Activated B cell treated with CpG ODN at 0.5 μM for 24 hours (primary cell): ENCODE data around the gene CNPPD1. TPM values are rescaled to one million over a fixed set of nuclear protein-coding genes. Genes with fewer than 3 reads are reported as not detected.

Source experiments
- ATAC-seq: fragments of 200-7000 bp; cut with Tn5 transposase; one replicate; pipeline ENCODE4 v1.10.0; 2021; ENCODE audit warnings: low read depth, mild to moderate bottlenecking, moderate library complexity
- CTCF ChIA-PET: fragments of 350-600 bp; sonication (Branson Sonifier 250); formaldehyde crosslinking; loops from one replicate; lab custom pipeline; 2021; ENCODE audit warnings: antibody characterized with exemption; lab: Charles Lee
- POLR2A ChIA-PET: fragments of 350-600 bp; sonication (Branson Sonifier 250); formaldehyde crosslinking; loops from one replicate; lab custom pipeline; 2021; ENCODE audit warnings: antibody characterized with exemption; lab: Charles Lee
- DNase-seq: peaks from one replicate; pipeline ENCODE4 v3.0.0; 2022
- H3K27ac Mint-ChIP-seq: one replicate; pipeline ENCODE4 v1.8.0; 2020; ENCODE audit warnings: mixed read lengths
- H3K27me3 Mint-ChIP-seq: one replicate; pipeline ENCODE4 v1.8.0; 2021; ENCODE audit warnings: mixed read lengths
- H3K36me3 Mint-ChIP-seq: one replicate; pipeline ENCODE4 v1.8.0; 2021; ENCODE audit warnings: low read depth, mixed read lengths
- H3K4me1 Mint-ChIP-seq: one replicate; pipeline ENCODE4 v1.8.0; 2021; ENCODE audit warnings: mixed read lengths
- H3K4me3 Mint-ChIP-seq: one replicate; pipeline ENCODE4 v1.8.0; 2020; ENCODE audit warnings: mild to moderate bottlenecking, mixed read lengths
- H3K9me3 Mint-ChIP-seq: one replicate; pipeline ENCODE4 v1.8.0; 2020; ENCODE audit warnings: mixed read lengths
- intact Hi-C: fragments of 100-400 bp; cut with micrococcal nuclease; formaldehyde crosslinking; loops from one replicate; pipeline ENCODE4 v1.15.1; 2024
- total RNA-seq: library from RNA; stranded (reverse); gene quantifications from 2 replicates; pipeline ENCODE4 v1.2.3, GENCODE V29; 2022
- TF ChIP-seq, protein P1 (sequence below): fragments of 200-600 bp; IDR thresholded peaks from one replicate; pipeline ENCODE4 v1.8.0; 2022; ENCODE audit warnings: antibody characterized with exemption, mild to moderate bottlenecking

CNPPD1 gene
- total RNA-seq, 1 donor from 2014 or later = 144 TPM

DNA sequence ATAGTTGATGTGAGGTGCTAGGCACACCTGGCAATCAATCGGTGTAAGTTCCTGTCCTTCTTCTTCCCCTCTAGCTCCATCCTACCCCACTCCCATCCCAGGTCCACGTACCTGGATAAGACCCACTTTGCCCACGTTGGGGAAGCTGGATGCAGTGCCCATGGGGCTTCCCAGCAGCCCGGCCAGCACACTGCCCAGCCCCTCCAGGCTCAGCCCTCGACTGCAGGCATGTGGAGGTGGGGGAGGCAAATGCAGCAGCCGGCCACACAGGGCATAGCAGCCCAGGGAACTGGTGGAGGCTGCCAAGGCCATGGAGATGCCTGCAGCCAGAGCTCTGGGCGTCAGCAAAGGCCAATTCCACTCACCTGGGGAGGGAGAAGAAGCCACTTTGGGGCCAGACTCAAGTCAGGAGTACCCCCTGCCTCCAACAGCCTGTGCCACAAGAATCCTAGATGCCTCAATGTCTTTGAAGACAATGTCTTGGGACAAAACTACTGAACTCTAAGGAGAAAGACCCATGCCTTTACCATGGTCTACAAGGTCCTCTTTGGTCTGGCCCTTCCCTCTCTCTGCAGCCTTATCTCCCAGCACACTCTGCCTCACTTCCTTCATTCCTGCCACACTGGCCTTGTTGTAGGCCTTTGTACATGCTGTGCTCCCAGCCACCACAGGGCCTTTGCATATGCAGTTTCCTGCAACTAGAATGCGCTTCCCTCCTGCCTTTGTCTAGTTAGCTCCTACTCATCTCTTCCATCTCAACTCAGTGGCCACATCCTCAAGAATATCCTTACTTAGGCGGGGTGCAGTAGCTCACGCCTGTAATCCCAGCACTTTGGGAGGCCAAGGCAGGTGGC is 11.4 kb downstream of the CNPPD1 start:
- H3K27me3 Mint-ChIP-seq = no peaks in the 10 kb centered on the region

DNA sequence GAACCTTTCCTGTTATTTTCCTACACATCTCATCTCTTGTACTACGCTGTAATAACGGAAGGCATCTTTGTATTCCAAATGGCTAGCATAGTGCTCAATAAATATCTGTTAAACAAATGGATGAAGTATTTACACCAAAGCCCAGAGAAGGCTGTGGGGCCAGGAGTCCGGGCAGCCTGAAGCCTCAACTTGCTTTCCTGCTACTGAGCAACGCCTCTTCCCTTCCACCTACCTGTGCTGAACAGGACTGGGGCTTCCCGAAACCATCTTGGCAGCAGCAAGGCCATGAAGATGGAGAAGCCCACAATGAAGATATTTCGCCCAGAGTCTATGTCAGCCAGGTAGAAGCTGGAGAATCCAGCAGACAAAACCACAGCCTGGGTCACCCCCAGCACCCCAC is 13.6 kb downstream of the CNPPD1 start:
- ATAC-seq (no peak), DNase-seq (no peak)
- TF ChIP-seq, protein P1, sequence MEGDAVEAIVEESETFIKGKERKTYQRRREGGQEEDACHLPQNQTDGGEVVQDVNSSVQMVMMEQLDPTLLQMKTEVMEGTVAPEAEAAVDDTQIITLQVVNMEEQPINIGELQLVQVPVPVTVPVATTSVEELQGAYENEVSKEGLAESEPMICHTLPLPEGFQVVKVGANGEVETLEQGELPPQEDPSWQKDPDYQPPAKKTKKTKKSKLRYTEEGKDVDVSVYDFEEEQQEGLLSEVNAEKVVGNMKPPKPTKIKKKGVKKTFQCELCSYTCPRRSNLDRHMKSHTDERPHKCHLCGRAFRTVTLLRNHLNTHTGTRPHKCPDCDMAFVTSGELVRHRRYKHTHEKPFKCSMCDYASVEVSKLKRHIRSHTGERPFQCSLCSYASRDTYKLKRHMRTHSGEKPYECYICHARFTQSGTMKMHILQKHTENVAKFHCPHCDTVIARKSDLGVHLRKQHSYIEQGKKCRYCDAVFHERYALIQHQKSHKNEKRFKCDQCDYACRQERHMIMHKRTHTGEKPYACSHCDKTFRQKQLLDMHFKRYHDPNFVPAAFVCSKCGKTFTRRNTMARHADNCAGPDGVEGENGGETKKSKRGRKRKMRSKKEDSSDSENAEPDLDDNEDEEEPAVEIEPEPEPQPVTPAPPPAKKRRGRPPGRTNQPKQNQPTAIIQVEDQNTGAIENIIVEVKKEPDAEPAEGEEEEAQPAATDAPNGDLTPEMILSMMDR = no peak
- ChIA-PET POLR2A (no interaction called here), CTCF (interaction anchor here (1.3 kb wide), 1 partner anchor 132 kb away, joined by 3 read pairs; no protein-coding TSS in a partner anchor)
- Mint-ChIP-seq H3K27ac (no peak overlapping the region), H3K4me1 (peaks cover 16% of the 10 kb centered on the region), H3K4me3 (no peak overlapping the region), H3K27me3 (no peaks in the 10 kb centered on the region), H3K36me3 (peaks cover 14% of the 10 kb centered on the region), H3K9me3 (no peaks in the 10 kb centered on the region)
- intact Hi-C loops = loop anchor here (5.0 kb wide), 1 partner anchor 266 kb away; no protein-coding TSS in a partner anchor

More for the DNA sequence above, 11.4 kb downstream of the CNPPD1 start:
- no peak overlapping the region for H3K4me3 Mint-ChIP-seq
- H3K4me1 Mint-ChIP-seq = peaks cover 9% of the 10 kb centered on the region
- no peak for DNase-seq
- intact Hi-C loops = no loop called here
- peaks cover 10% of the 10 kb centered on the region for H3K36me3 Mint-ChIP-seq
- TF ChIP-seq, protein P1 = no peak
- ChIA-PET CTCF (interaction anchor here (1.3 kb wide), 1 partner anchor 46 kb away, joined by 3 read pairs; no protein-coding TSS in a partner anchor), POLR2A (interaction anchor here (1.4 kb wide), 1 partner anchor 11 kb away, joined by 4 read pairs; no protein-coding TSS in a partner anchor)
- no peaks in the 10 kb centered on the region for H3K9me3 Mint-ChIP-seq
- no peak for ATAC-seq
- no peak overlapping the region for H3K27ac Mint-ChIP-seq

DNA sequence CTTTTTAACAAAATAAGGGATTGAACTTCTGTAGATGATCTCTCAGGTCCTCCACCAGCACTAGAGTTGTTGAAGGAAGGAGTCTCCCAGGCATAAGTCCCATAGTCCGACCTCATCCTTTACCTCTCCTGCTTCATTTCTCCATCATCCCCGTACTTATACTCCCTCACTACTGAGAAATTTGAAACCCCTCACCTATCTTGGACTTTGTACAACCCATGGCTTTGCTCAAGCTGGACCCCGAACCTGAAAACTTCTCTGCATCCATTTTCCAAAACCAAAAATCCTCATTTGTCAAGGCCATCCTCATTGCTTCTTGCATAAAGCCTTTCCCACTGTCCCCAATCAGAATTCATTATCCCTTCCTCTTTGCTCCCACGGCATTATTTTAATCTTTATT is 15.6 kb downstream of the CNPPD1 start:
- H3K27me3 Mint-ChIP-seq = no peaks in the 10 kb centered on the region

DNA sequence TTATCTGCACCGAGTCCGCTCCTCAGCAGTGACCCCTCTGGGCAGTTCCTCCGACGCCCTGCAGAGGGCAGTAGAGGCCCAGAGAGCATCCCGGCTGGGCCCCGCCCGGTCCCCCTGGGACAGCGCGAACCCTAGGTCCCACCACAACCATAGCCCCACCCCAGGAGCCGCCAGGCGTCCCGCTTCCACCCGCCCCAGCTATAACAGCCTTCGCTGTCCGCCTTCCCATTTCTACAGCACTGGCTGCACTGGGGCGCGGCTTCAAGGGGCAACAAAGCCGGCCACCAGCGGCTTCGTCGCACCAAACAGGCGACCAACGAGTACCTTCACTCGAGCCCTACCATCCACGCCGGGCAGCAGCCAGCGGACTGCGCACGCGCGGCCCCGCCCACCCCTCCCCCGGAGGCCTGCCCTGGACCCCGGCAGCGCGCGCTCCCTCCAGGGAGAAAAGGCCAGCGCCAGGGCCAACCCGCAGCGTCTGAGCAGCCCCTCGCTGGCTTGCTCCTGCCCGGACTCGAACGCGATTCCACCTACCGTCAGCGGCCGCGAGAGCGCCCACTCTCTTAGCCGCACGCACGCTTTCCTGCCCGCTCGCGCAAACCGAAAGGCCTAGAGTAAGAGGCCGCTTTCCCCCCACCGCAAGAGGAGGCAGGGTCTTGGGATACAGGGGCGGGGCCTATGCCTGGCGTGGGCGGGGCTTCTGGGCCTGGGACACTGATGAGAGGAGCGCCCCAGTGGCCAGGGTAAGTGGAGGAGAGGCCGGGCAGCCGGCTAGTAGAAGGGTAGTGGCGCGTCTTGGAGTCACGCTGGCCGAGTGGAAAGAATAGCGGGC is 16.3 kb downstream of the CNPPD1 start, which contains the start of gene NHEJ1:
Gene NHEJ1, minus strand, starts transcription at position 630 of the 832 bp plus-strand sequence. CDS start 2,453 bp downstream, outside the sequence.
- peak within 1 kb of the TSS; percentile 96 for H3K4me3 Mint-ChIP-seq
- TF ChIP-seq, protein P1 = peak; percentile 42
- intact Hi-C loops = loop anchor here (1.0 to 5.0 kb wide), 17 partner anchors 11 to 449 kb away; partner anchors contain the start of genes ABCB6, ANKZF1, ATG9A and CNPPD1
- peak within 1 kb of the TSS; percentile 98 for H3K27ac Mint-ChIP-seq
- no peaks in the 10 kb centered on the region for H3K9me3 Mint-ChIP-seq
- peaks cover 27% of the 10 kb centered on the region for H3K36me3 Mint-ChIP-seq
- CTCF ChIA-PET = interaction anchor here (0.6 to 8.3 kb wide), 13 partner anchors 10 to 369 kb away, joined by 3 to 53 read pairs (median 6); partner anchors contain the start of genes CNPPD1, IHH and SLC23A3
- peaks cover 16% of the 10 kb centered on the region for H3K4me1 Mint-ChIP-seq
- POLR2A ChIA-PET = interaction anchor here (0.6 to 2.6 kb wide), 15 partner anchors 15 to 381 kb away, joined by 3 to 11 read pairs (median 4); partner anchors contain the start of genes ABCB6, CNPPD1, DNPEP and ZFAND2B
- DNase-seq (peak; percentile 96), ATAC-seq (peak; percentile 87)
- H3K27me3 Mint-ChIP-seq = no peaks in the 10 kb centered on the region

More for the DNA sequence above, 15.6 kb downstream of the CNPPD1 start:
- TF ChIP-seq, protein P1 = no peak
- Mint-ChIP-seq H3K9me3 (no peaks in the 10 kb centered on the region), H3K4me1 (peaks cover 16% of the 10 kb centered on the region), H3K4me3 (peak overlapping the region; percentile 96), H3K36me3 (peaks cover 27% of the 10 kb centered on the region), H3K27ac (peak overlapping the region; percentile 98)
- ATAC-seq (no peak), DNase-seq (no peak)
- POLR2A ChIA-PET = interaction anchor here (0.8 to 1.1 kb wide), 3 partner anchors 13 to 57 kb away, joined by 3 read pairs; no protein-coding TSS in a partner anchor
- CTCF ChIA-PET = interaction anchor here (2.6 kb wide), 1 partner anchor 131 kb away, joined by 6 read pairs; no protein-coding TSS in a partner anchor
- intact Hi-C loops = loop anchor here (2.0 to 5.0 kb wide), 2 partner anchors 58 to 264 kb away; partner anchors contain the start of gene ABCB6
